DND-41 (cell line): Measurements from ENCODE around the gene ATP2B1.

Source experiments
- CTCF ChIP-seq: IDR thresholded peaks from 2 replicates; pipeline ENCODE4 v1.5.1; 2012; ENCODE audit warnings: borderline replicate concordance, low read length, moderate library complexity, mild to moderate bottlenecking; ENCODE audit not compliant: poor library complexity, severe bottlenecking; ENCODE audit errors: extremely low read depth
- EZH2 ChIP-seq: IDR thresholded peaks from 3 replicates; pipeline ENCODE4 v1.6.1; 2012; ENCODE audit warnings: borderline replicate concordance, low read depth, mild to moderate bottlenecking, moderate library complexity, low read length, inconsistent platforms; ENCODE audit not compliant: severe bottlenecking

DNA sequence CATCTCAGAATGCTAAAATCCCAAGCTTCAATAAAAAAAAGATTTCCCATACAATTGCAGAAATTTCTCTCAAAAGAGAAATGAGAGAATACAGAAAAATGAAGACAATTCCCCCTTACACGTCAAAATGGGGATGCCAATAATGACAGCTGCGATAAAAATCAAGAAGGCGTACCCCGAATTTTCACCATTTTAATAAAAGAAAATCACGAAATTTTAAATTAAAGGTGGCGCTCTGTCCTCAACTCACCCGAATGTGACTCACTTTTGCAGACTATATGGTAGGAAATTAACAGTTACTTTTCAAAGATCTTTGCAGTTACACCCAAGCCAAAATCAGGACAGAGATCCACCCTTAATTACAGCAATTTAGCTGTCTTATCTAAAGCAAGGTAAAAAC is 2.1 kb downstream of the ATP2B1 start:
- TF ChIP-seq CTCF (no peak), EZH2 (no peak)
